Measurements from ENCODE around the gene KRT80.

Gene KRT80

DNA sequence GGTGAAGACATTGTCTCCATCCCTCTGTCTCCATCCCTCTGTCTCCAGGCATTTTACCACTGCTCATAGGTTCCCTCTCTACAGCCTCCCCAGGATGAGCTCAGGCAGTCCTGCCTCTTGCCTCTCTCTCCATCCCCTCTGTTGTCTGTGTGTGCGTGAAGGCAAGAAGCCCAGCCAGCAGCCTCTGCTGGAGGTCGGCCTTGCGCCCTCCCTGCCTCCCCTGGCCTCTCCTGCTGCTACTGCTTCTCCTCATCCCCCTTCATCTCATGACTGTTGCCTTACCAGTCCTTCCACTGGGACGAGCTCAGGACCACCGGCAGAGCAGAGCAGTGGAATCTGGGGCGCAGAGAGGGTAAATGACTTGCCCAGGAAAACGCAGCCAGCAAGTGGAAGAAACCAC is 3.2 kb downstream of the KRT80 start:
- TF ChIP-seq, protein P1, sequence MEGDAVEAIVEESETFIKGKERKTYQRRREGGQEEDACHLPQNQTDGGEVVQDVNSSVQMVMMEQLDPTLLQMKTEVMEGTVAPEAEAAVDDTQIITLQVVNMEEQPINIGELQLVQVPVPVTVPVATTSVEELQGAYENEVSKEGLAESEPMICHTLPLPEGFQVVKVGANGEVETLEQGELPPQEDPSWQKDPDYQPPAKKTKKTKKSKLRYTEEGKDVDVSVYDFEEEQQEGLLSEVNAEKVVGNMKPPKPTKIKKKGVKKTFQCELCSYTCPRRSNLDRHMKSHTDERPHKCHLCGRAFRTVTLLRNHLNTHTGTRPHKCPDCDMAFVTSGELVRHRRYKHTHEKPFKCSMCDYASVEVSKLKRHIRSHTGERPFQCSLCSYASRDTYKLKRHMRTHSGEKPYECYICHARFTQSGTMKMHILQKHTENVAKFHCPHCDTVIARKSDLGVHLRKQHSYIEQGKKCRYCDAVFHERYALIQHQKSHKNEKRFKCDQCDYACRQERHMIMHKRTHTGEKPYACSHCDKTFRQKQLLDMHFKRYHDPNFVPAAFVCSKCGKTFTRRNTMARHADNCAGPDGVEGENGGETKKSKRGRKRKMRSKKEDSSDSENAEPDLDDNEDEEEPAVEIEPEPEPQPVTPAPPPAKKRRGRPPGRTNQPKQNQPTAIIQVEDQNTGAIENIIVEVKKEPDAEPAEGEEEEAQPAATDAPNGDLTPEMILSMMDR (IDR thresholded peaks at IDR 0.05; ENCODE audit: control insufficient read depth, extremely low read depth, insufficient read depth), result no peak
- DNase-seq (ENCODE audit: low read depth), result no peak
- H3K4me3 ChIP-seq (ENCODE audit: low read depth, low read length), result no peak overlapping the region

DNA sequence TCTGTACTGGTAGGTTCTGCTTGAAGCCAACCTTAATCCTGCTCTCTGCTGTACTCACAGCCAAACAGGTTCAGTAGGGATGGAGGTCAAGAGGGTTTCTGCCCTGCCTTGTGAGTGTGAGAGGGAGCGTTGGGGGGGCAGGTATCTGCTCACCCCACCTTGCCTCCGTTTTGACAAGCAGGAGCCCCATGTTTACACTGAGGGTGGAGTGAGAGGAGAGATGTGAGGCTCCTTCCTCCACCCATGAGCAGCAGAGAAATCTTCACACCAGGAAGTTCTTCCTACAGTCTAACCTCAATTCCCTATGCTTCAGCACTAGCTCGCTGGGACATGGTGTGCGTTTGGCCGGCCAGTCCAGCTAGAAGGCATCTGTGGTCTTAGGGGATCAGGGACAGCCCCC is 4.2 kb downstream of the KRT80 start:
- DNase-seq (ENCODE audit: low read depth), result no peak
- H3K4me3 ChIP-seq (ENCODE audit: low read depth, low read length), result no peak overlapping the region
- TF ChIP-seq, protein P1 (IDR thresholded peaks at IDR 0.05; ENCODE audit: control insufficient read depth, extremely low read depth, insufficient read depth), result no peak

DNA sequence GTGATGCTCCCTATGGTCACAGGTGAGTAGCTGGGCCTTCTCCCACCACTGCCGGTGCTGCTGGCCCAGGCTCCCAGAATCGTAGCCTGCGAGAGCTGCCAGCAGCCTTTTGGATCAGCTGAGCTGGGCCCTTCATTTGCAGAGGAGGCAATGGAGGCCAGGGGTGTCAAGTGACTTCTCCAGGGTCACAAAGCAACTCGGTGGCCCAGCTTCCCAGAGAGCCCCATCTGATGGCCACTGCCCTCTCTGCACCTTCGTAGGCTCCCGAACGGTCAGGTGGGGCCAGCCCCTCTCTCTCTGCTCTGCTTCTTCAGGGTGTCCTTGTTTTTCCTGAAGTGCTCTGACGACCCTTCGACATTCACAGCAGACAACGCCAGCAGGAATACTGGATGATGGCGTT is 4.6 kb downstream of the KRT80 start:
- TF ChIP-seq, protein P1 (IDR thresholded peaks at IDR 0.05; ENCODE audit: control insufficient read depth, extremely low read depth, insufficient read depth), result no peak
- DNase-seq (ENCODE audit: low read depth), result no peak
- no peak overlapping the region for H3K4me3 ChIP-seq (ENCODE audit: low read depth, low read length)

DNA sequence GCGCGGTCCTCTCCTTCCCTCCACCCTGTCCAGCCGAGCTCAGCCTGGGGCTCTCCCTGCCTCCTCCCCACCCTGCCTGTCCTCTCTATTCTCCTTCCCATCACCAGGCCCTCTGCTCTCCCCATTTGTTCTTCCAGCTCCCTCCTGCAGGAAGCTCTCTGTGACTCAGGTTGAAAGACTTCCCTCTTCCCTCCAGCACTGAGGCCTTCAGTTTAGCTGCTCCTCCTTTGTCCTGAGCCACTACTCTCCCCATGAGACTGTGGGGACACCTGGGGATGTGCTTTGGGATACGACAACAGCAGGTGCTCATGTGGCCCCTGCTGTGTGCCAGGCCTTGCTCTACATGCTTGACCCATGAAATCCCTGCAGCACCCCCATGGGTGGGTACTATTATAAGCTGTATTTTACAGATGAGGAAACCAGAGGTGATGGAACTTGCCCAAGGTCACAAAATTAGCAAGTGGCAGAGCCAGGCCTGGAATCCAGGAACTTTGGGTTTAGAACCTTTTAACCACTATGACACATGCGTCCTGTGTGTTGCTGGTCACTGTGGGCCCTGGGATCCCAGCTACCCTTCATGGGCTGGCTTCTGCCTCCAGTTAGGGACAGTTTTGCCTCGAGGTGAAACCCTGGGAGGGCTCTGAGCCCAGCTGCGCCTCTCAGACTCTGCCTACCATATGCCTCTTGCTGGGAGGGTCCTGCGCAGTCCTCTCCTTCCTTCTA is 5.5 kb downstream of the KRT80 start:
- H3K4me3 ChIP-seq (ENCODE audit: low read depth, low read length), result no peak overlapping the region
- no peak for DNase-seq (ENCODE audit: low read depth)
- TF ChIP-seq, protein P1 (IDR thresholded peaks at IDR 0.05; ENCODE audit: control insufficient read depth, extremely low read depth, insufficient read depth), result no peak

DNA sequence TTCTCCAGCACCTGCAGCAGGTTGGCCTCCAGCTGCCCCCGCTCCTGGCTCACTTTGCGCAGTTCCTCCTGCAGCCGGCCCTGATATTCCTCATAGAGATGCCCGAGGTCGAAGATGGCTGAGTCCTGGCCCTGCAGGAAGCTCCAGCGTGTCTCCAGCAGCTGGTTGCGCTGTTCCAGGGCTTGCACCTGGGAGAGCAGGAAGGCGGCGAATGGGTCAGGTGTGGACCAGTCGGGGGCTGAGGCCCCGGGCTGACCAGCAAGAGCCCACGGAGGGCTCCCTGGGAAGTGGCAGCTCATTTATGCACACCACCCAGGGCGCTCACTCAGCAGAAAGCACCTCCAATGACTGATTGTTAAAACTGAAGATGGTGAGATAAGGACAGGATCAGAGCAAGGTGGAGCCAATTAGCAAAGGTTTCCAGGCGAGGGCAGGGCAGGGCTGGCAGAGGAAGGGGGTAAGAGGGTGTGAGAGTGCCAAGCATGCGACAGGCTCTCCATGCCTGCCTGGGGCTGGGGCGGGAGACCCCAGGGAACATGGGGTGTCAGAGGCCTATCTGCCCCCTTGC is 6.3 kb downstream of the KRT80 start:
- DNase-seq (ENCODE audit: low read depth), result no peak
- no peak overlapping the region for H3K4me3 ChIP-seq (ENCODE audit: low read depth, low read length)
- TF ChIP-seq, protein P1 (IDR thresholded peaks at IDR 0.05; ENCODE audit: control insufficient read depth, extremely low read depth, insufficient read depth), result no peak

DNA sequence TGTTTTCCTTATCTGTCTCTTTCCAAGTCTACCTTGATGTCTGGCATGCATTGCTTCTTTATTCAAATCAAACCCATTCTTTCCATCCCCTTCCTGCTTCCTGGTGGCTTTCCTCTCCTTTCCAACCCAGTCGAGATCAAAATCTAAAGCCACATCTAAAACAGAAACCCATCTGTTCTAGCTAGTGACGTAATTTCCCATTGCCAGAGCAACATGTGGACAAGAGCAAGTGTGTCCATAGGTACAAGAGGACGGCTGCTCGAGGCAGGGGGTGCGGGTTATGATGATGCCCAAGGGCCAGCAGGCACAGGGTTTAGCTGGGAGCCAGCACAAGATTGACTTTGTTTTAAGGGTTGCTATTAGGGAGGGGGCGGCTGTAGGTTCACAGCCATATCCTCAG is 7.0 kb downstream of the KRT80 start:
- TF ChIP-seq, protein P1 (IDR thresholded peaks at IDR 0.05; ENCODE audit: control insufficient read depth, extremely low read depth, insufficient read depth), result no peak
- no peak for DNase-seq (ENCODE audit: low read depth)
- no peak overlapping the region for H3K4me3 ChIP-seq (ENCODE audit: low read depth, low read length)

DNA sequence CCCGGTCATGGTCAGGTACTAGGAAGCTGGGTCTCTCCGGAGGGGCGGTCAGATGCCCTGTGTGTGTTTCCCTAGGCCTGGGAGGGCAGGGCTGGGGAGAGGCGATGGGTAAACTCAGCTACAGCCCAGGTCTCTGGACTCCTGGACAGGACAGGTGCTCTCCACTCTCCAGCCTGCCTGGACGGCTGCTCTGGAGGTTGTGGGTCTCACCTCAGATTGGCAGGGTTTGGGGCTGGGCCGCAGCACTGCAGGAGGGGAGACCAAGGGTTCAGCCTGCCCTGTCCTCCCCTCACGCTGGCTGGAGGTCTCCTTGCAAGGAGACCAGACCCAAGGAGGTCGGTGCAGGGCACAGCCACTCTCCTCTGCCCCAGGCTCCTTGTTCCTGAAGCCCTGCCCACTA is 7.8 kb downstream of the KRT80 start:
- no peak overlapping the region for H3K4me3 ChIP-seq (ENCODE audit: low read depth, low read length)
- TF ChIP-seq, protein P1 (IDR thresholded peaks at IDR 0.05; ENCODE audit: control insufficient read depth, extremely low read depth, insufficient read depth), result no peak
- no peak for DNase-seq (ENCODE audit: low read depth)

All from LNCaP clone FGC (cell line).